HG03135 (cell line): Measurements from ENCODE around the gene KRT76.

Experiments
- ATAC-seq: cut with Tn5 transposase; IDR thresholded peaks from one replicate; pipeline ENCODE4 v1.9.1; 2021; ENCODE audit warnings: mild to moderate bottlenecking, moderate library complexity; ENCODE audit not compliant: unreplicated experiment

Gene KRT76

DNA sequence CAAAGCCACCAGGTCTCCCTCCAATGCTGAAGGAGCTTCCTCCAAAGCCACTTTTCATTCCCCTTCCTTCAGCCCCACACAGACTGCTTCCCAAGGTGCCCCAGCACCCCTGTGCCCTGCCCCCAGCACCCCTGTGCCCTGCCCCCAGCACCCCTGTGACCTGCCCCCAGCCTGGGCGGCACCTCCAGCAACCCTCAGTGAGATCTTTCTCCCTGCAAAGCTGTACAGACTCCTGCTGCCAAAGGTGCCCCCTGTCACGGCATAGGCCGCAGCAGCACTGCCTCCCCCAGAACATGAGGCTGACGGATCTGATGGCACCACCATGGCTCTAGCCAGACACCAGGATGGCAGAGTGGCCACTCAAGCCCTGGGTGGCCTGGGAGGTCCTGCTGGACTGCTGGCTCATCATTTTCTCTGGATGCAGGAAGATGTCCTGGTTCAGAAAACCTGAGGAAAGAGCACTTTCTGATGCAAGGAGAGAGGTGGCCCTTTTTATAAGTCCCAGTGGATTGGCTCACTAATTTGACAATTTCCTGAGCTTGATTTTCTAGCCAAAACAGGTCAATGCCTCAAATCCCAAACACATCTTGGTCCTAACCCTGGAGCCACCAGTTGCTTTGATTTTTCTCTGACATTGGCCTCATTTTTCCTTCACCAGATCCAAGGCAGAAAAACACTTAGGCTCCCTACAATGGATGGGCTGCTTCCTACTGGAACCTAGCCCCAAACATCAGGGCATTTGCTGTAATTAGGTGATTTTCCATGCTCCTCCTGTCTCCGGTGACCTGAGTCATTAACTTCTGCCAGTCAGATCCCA is 41.1 kb downstream of the KRT76 start:
- no peak for ATAC-seq

DNA sequence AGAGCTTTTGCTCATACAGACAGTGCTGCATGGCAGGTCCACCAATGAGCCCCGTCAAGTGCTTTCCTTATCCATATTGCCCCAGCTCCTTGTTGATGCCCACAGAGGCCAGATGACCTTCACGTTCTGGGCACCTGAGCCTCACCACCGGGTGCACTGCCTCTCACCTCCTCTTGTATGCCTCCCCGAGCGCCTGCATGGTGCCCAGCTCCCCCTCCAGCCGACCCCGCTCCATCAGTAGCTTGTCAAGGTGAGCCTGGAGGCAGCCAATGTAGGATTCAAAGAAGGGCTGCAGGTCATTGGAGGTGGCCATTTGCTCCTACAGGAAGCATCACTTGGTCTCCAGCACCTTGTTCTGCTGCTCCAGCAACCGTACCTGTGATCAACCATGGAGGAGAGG is 42.0 kb downstream of the KRT76 start:
- ATAC-seq: no peak

DNA sequence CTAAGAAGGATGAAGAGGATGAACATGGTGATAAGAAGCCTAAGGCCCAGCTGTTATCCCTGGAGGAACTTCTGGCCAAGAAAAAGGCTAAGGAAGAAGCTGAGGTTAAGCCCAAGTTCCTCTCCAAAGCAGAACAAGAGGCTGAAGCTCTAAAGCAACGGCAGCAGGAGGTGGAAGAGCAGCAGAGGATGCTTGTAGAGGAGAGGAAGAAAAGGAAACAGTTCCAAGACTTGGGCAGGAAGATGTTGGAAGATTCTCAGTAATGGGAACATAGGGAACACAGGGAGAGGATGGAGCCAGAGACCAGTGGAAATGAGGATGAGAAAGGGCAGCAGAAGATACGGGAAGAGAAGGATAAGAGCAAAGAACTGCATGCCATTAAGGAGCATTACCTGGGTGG is 46.4 kb downstream of the KRT76 start:
- no peak for ATAC-seq

DNA sequence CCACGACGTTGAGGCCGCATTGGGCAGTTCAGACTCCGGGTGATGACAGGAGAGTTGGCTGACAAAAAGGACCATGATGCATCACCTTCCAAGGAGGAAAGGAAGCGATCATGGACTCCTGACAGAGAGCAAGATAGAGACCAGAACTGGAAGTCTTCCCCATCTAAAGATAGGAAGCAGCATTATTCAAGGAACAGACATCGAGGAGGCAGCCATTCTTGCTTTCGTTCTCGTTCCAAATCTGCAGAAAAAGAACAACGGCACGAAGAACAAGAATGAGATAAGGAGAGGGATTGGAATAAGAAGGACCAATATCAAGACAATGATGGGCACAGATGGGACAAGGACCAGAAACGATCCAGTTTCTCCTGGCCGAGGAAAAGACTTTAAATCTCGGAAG is 46.8 kb downstream of the KRT76 start:
- ATAC-seq: no peak

DNA sequence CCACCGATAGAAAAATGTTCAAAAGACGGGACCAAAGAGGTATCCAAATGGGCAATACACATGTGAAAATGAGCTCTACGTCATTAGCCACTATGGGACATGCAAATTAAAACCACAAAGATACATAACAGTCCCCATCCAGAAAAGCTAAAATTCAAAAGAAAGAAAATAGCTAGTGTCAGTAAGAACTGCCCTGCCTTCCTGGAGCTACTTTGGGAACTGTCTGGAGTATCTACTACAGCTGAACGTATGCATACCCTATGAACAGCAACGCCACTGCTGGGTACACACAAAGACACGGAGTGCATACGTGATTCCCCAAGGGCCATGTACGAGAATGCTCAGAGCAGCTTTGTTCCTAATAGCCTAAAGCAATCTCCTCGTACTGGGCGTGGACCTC is 48.0 kb downstream of the KRT76 start:
- no peak for ATAC-seq

DNA sequence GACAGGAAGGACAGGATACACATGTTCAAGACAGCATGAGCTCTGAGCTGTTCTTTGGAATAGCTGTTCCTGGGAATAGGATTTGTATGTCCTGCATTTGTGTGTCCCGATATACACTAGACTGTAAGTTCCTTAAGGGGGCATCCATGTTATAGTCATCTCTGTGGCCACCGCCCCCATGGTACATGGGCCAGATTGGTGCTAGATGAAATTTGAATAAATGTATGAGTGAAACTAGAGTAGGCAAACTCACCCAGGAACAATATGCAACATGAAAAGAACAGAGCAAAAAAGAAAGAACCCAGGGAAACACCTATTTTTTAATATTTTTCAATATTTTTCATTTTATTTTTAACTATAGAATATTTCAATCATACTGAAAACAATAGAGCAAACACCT is 48.8 kb downstream of the KRT76 start:
- no peak for ATAC-seq

DNA sequence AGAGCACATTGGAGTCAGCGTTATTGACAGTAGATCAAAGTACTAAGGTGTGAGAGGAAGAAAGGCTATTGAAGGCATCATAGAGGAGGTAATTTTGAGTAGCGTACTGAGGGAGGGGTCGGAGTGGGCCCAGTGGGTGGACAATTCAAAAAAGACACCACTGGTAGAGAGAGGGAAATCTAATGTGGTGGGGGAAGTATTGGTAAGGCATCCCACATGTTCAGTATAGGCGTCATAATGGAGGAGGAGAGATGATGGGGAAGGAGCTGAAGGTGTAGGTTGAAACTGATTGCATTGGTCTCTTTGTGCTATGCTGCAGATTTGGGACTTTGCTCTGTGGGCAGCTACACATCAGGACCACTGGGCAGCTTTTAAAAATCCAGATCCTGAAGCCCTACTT is 50.1 kb downstream of the KRT76 start:
- no peak for ATAC-seq

DNA sequence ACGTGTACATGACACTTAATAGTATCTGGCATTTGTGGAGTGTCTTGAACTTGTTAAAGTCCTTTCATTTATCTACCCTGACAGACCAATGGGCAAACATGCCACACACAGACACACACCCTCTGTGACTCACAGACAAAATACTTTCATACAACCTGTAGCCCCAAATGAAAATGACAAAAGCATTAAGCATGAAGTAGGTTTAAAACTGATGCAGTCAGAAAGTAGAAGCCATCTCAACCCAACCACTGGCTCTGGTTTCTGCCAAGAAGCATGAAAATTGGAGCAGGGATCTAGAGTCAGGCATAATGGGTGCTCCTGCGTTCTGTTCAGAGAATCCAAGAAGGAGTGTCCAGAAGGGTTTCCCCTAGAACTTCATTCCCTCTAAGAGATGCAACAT is 50.7 kb downstream of the KRT76 start:
- no peak for ATAC-seq

DNA sequence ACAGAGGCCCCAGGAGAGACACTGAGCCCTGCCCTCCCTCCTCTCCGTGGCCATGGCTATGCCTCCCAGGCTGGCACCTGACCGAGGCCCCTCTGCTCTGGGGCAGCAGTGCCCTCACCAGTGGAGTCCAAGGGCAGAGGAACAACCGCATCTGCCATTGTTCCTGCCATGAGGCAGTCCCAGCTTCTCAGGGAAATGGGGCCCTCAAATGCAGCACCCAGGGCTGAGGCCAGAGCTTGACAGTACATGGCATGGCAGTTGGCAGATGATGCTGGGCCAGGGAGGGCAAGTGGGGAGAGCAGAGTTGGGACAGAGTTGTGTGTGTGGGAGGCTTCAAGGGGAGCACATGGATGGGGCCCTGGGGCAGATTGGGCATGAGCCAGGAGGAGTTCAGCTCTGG is 52.8 kb downstream of the KRT76 start:
- no peak for ATAC-seq

DNA sequence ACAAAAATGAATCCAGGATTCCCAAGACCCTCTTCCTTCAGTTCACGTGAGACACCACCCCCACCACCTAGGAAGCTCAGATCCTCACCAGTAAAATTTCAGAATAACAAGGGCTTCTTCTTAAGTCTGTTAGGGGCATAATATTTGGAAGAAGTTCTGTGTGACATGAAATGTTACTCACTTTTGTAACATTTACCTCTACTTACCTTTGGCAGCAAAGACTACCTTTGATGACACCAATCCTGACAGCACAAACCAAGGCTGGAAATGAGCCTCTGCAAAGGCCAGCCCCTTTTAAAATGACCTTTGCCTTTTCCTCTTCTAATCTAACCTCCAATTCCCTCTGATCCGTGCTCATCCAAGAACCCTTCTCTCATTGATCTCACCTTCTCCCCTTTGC is 54.5 kb downstream of the KRT76 start:
- no peak for ATAC-seq

DNA sequence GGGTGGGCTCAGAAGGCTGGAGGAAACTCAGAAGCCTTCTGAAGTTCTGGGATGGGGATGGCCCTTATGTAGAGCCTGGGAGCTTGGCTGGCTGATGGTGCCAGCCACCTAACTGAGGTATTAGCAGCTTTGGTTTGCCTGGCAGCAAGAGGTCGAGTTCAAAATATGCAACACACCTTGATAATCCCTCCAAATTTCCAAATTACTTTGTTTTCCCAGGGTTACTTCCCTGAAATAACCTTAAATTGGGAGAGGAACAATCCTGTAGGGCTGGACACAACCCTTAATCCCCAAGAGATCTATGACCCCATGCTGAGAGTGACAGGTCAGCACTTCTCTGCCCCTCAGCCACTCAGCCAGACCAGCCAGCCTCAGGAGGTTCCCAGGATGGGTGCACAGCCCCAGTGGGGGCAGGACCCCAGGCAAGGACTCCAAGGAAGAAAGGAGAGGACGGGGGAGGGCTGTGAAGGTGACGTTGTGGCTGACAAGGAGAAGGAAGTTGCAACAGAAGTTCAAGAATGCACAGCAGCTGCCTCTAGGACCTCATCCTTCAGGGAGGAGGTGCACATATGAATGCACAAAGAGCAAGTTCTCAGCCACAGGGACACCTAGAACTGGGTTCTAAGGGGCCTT is 55.2 kb downstream of the KRT76 start:
- no peak for ATAC-seq

DNA sequence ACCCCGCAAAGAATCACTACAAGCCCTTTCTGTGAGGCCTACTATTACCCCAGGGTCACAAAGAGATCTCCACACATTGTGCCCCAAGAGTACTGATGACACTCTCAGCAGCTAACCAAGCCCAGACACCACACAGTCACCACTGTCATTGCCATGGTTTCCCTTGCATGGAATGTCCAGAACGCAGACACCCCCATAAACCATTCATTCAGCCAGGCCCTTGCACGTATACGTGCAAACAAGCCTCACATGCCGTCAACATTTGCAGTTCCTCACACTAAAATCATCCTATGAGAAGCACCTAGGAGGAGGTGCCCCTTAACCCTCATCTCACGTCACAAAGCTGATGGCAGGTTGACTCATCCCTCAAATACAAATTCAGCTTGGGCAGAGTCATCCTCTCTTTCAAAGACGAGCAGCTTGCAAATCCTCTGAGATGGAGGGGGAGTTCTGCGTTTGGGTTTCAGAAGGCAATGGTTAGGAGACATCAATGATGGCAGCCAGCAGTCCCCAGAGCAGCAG is 56.7 kb downstream of the KRT76 start:
- no peak for ATAC-seq
